GM12878 (cell line): Measurements from ENCODE around the gene MRPS22. TPM values are rescaled to one million over a fixed set of nuclear protein-coding genes. Genes with fewer than 3 reads are reported as not detected.

Source experiments
- ATAC-seq: fragments of 200-7000 bp; cut with Tn5 transposase; 3 replicates; pipeline ENCODE4 v1.9.1; 2020; ENCODE audit warnings: mild to moderate bottlenecking, moderate library complexity
- BruUV-seq: library from RNA; stranded (reverse); fragments of 400-500 nt; replicated peaks from 2 replicates; lab custom pipeline; 2021; lab: Mats Ljungman, UMichigan
- CTCF ChIA-PET: fragments of 300-600 bp; sonication (Branson Sonifier 250); formaldehyde crosslinking; extraction: SDS; loops from one replicate; lab custom pipeline; 2021; ENCODE audit warnings: inconsistent platforms; lab: Yijun Ruan, JAX
- POLR2A ChIA-PET: fragments of 350-600 bp; formaldehyde crosslinking; extraction: SDS; loops from one replicate; lab custom pipeline; 2021; ENCODE audit warnings: inconsistent platforms; lab: Charles Lee
- RAD21 ChIA-PET: fragments of 300-600 bp; sonication (Branson Sonifier 250); formaldehyde crosslinking; loops from one replicate; lab custom pipeline; 2023; ENCODE audit warnings: antibody characterized with exemption; ENCODE audit not compliant: unreplicated experiment; lab: Charles Lee
- SMC1A ChIA-PET: fragments of 300-600 bp; sonication (Branson Sonifier 250); formaldehyde crosslinking; loops from one replicate; lab custom pipeline; 2023; ENCODE audit not compliant: unreplicated experiment, uncharacterized antibody; lab: Charles Lee
- DNase-seq: peaks from one replicate; pipeline ENCODE4 v3.0.0-alpha.2; 2011; ENCODE audit warnings: low read depth, low spot score
- FAIRE-seq: peaks from 3 replicates; lab custom pipeline; 2011; peaks lifted over from hg19 to GRCh38; lab: Jason Lieb, UNC
- H2AFZ ChIP-seq: 2 replicates; pipeline ENCODE4 v1.6.0; 2011; ENCODE audit warnings: low read depth, low read length, control low read depth; ENCODE audit not compliant: control insufficient read depth
- H3K27ac ChIP-seq: 2 replicates; pipeline ENCODE4 v1.5.1; 2011; ENCODE audit warnings: control low read depth; ENCODE audit not compliant: control insufficient read depth, insufficient read depth
- H3K27me3 ChIP-seq, 2 experiments: replicated peaks in 1 of 2; 2 replicates each; pipeline versions ENCODE4 v1.6.0 to v1.6.1; 2011; ENCODE audit warnings: low read length in 1 of 2; ENCODE audit not compliant: control insufficient read depth in 2 of 2, insufficient read depth in 2 of 2
- H3K36me3 ChIP-seq, 2 experiments: 2 replicates each; pipeline ENCODE4 v1.5.1; 2011; ENCODE audit warnings: low read length in 1 of 2; ENCODE audit not compliant: control insufficient read depth in 2 of 2, insufficient read depth in 2 of 2
- H3K4me1 ChIP-seq: 2 replicates; pipeline ENCODE4 v1.6.1; 2011; ENCODE audit warnings: mild to moderate bottlenecking, low read length, moderate library complexity, mixed read lengths; ENCODE audit not compliant: control insufficient read depth, insufficient read depth
- H3K4me2 ChIP-seq: 2 replicates; pipeline ENCODE4 v1.6.0; 2011; ENCODE audit warnings: control low read depth; ENCODE audit not compliant: control insufficient read depth, insufficient read depth
- H3K4me3 ChIP-seq: fragments of 200-600 bp; sonication (generic); 2 replicates; pipeline ENCODE4 v1.5.1; 2016
- H3K79me2 ChIP-seq: 2 replicates; pipeline ENCODE4 v1.6.0; 2011; ENCODE audit warnings: low read length; ENCODE audit not compliant: control insufficient read depth, insufficient read depth
- H3K9ac ChIP-seq: 2 replicates; pipeline ENCODE4 v1.8.0; 2011; ENCODE audit warnings: low read length, control low read depth, mixed read lengths; ENCODE audit not compliant: control insufficient read depth, insufficient read depth
- H3K9me3 ChIP-seq: replicated peaks from 3 replicates; pipeline ENCODE4 v1.5.1; 2011; ENCODE audit warnings: mild to moderate bottlenecking, low read length; ENCODE audit not compliant: control insufficient read depth, insufficient read depth
- H4K20me1 ChIP-seq: 2 replicates; pipeline ENCODE4 v1.6.0; 2011; ENCODE audit not compliant: control insufficient read depth, insufficient read depth
- BRCA1 ChIP-seq: IDR thresholded peaks from 2 replicates; pipeline ENCODE4 v1.6.1; 2011; ENCODE audit warnings: low read depth, low read length, improper control_type of control experiment
- CEBPZ ChIP-seq: fragments of 150-350 bp; IDR thresholded peaks from 2 replicates; pipeline ENCODE4 v1.6.1; 2016; ENCODE audit warnings: low read depth, low read length
- KDM1A ChIP-seq: fragments of 200-600 bp; sonication (generic); IDR thresholded peaks from 2 replicates; pipeline ENCODE4 v1.6.1; 2016; ENCODE audit warnings: borderline replicate concordance
- RELB ChIP-seq: fragments of 450-650 bp; IDR thresholded peaks from 2 replicates; pipeline ENCODE4 v1.6.1; 2017; ENCODE audit warnings: low read depth, mild to moderate bottlenecking, moderate library complexity
- SRF ChIP-seq, 2 experiments: IDR thresholded peaks; 2 replicates each; pipeline ENCODE4 v1.6.1; 2011; ENCODE audit warnings: low read depth in 2 of 2, low read length in 2 of 2, mild to moderate bottlenecking in 1 of 2, moderate library complexity in 1 of 2
- SUPT20H ChIP-seq: IDR thresholded peaks from 2 replicates; pipeline ENCODE4 v1.6.1; 2011; ENCODE audit warnings: low read depth, mild to moderate bottlenecking, low read length, moderate library complexity, borderline replicate concordance; ENCODE audit not compliant: control insufficient read depth
- WGBS: methylation state at CpG from one replicate; pipeline ENCODE4 v1.1.6; 2016; ENCODE audit warnings: low lambda C conversion rate; ENCODE audit not compliant: insufficient replicate concordance, insufficient coverage; ENCODE audit errors: missing lambda C conversion rate; 5-methylcytosine and 5-hydroxymethylcytosine counted together
- in situ Hi-C: fragments of 300-500 bp; cut with MboI; formaldehyde crosslinking; loops from 9 replicates; pipeline ENCODE4 v1.14.3; 2018; ENCODE audit warnings: mixed read lengths
- intact Hi-C: fragments of 100-400 bp; cut with micrococcal nuclease; formaldehyde crosslinking; loops from one replicate; pipeline ENCODE4 v1.14.2; 2022; ENCODE audit not compliant: unreplicated experiment
- polyA plus RNA-seq, 11 experiments: library from polyadenylated mRNA; depleted of rRNA in 4 of 11; unstranded in 6 of 11; stranded (reverse) in 5 of 11; fragments of >200 nt; fragmentation: Nextera tagmentation in 4 of 11; fragmentation: Illumina TruSeq in 1 of 11; extraction: Ambion mirVana in 4 of 11; extraction: Trizol in 1 of 11; gene quantifications; 1 replicate in 1 of 11; 2 replicates in 10 of 11; pipeline versions ENCODE4 v1.2.1 to v1.2.3, GENCODE V29; 2011 to 2016; ENCODE audit warnings: inconsistent platforms in 2 of 11, missing spikeins in 2 of 11, low read depth in 1 of 11
- total RNA-seq, 4 experiments: library from RNA; depleted of rRNA in 3 of 4; stranded (reverse); fragments of >200 nt in 3 of 4; fragmentation: Illumina TruSeq in 1 of 4; extraction: Trizol in 1 of 4; gene quantifications; 2 replicates each; pipeline versions ENCODE4 v1.2.1 to v1.2.3, GENCODE V29; 2013 to 2021

MRPS22 gene
- total and polyA plus RNA-seq, 10 of the 15 experiments (the other 5 are each of a cell fraction or from before 2014, with no cell fraction given) = 44.3 to 146 (median 75.2) TPM

- TF ChIP-seq RELB = no peak
- no peak for TF ChIP-seq CEBPZ
- no peak for TF ChIP-seq SUPT20H
- no peak for TF ChIP-seq BRCA1
These were observed 29.9 kb upstream of the MRPS22 start (continued) for GRCh38 chr3:139313921-139314320.

- Histone ChIP-seq H3K79me2 (no peaks in the 10 kb centered on the region), H3K4me3 (no peak overlapping the region), H4K20me1 (no peaks in the 10 kb centered on the region), H3K9me3 (no peaks in the 10 kb centered on the region), H3K27me3 (no peaks in the 10 kb centered on the region), H2AFZ (no peak overlapping the region), H3K27ac (no peak overlapping the region), H3K4me1 (no peaks in the 10 kb centered on the region), H3K4me2 (no peak overlapping the region), H3K9ac (no peak overlapping the region), H3K36me3 (no peaks in the 10 kb centered on the region)
- no peak for ATAC-seq
- TF ChIP-seq SRF (IDR thresholded peaks at IDR 0.05; ENCODE audit: low read depth in 2 of 2, low read length in 2 of 2) (no peak), KDM1A (no peak)
- FAIRE-seq = no peak
- ChIA-PET CTCF (interaction anchor here (0.6 to 1.7 kb wide), 2 partner anchors 205 to 373 kb away, joined by 3 to 6 read pairs; no protein-coding TSS in a partner anchor), RAD21 (no interaction called here), POLR2A (no interaction called here), SMC1A (interaction anchor here (1.2 kb wide), 1 partner anchor 381 kb away, joined by 3 read pairs; no protein-coding TSS in a partner anchor)
- intact Hi-C loops (no loop called here), in situ Hi-C loops (loop anchor here (10.0 kb wide), 2 partner anchors 212 to 382 kb away; no protein-coding TSS in a partner anchor)
- DNase-seq = no peak
- BruUV-seq = no TSS peak
- 11% methylated on average over 6 of the region's 6 CpGs for WGBS
These were observed 26.6 kb upstream of the MRPS22 start for GRCh38 chr3:139317215-139317614.
